Activated CD8-positive, alpha-beta T cell treated with anti-CD3 and anti-CD28 coated beads, Interleukin-2, amount 10 ng/mL, durations not matched to agents 7 days and 5 days (primary cell): ENCODE results near the gene RAB8B. TPM values are rescaled to one million over a fixed set of nuclear protein-coding genes. Genes with fewer than 3 reads are reported as not detected.
"Not testable (repeated sequence)": the region's sequence is repeated elsewhere in the genome, so short reads cannot be mapped to it uniquely, and the experiment has no call there.

Source experiments
- ATAC-seq: fragments of 150-1000 bp; cut with Tn5 transposase; one replicate; pipeline ENCODE4 v1.10.0; 2021; ENCODE audit warnings: moderate library complexity
- CTCF ChIA-PET: fragments of 350-600 bp; sonication (Branson Sonifier 250); formaldehyde crosslinking; loops from one replicate; lab custom pipeline; 2021; ENCODE audit warnings: antibody characterized with exemption; lab: Charles Lee
- POLR2A ChIA-PET: fragments of 350-600 bp; sonication (Branson Sonifier 250); formaldehyde crosslinking; loops from one replicate; lab custom pipeline; 2021; ENCODE audit warnings: antibody characterized with exemption; lab: Charles Lee
- DNase-seq: peaks from one replicate; pipeline ENCODE4 v3.0.0-alpha.2; 2020
- H3K27ac Mint-ChIP-seq: one replicate; pipeline ENCODE4 v1.8.0; 2021; ENCODE audit warnings: mild to moderate bottlenecking, mixed read lengths
- H3K27me3 Mint-ChIP-seq: one replicate; pipeline ENCODE4 v1.8.0; 2021; ENCODE audit warnings: low read depth, mixed read lengths
- H3K36me3 Mint-ChIP-seq: one replicate; pipeline ENCODE4 v1.8.0; 2021; ENCODE audit warnings: low read depth, mixed read lengths
- H3K4me1 Mint-ChIP-seq: one replicate; pipeline ENCODE4 v1.8.0; 2021; ENCODE audit warnings: low read depth, mixed read lengths
- H3K4me3 Mint-ChIP-seq: one replicate; pipeline ENCODE4 v1.8.0; 2021; ENCODE audit warnings: mild to moderate bottlenecking, mixed read lengths
- H3K9me3 Mint-ChIP-seq: one replicate; pipeline ENCODE4 v1.8.0; 2022; ENCODE audit warnings: mixed read lengths; ENCODE audit not compliant: insufficient read depth
- total RNA-seq, 2 experiments: library from RNA; stranded (reverse); gene quantifications; one replicate each; pipeline ENCODE4 v1.2.3, GENCODE V29; 2021

RAB8B gene
- total RNA-seq, 2 experiments from 2014 or later, result 112 to 113 TPM

DNA sequence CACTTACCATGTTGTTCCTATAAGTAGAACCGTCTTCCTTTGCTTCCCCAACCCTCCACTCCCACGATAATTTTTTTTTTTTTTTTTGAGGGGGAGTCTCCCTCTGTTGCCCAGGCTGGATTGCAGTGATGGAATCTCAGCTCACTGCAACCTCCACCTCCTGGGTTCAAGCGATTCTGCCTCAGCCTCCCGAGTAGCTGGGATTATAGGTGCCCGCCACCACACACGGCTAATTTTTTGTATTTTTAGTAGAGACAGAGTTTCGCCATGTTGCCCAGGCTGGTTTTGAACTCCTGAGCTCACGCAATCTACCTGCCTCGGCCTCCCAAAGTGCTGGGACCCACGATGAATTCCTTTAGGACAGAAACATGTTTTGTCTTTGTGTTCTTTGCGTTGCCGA is 19.4 kb downstream of the RAB8B start:
- not testable (repeated sequence) for H3K9me3 Mint-ChIP-seq, ATAC-seq
- CTCF ChIA-PET, result interaction anchor here (1.6 kb wide), 1 partner anchor 11 kb away, joined by 3 read pairs; no protein-coding TSS in a partner anchor

DNA sequence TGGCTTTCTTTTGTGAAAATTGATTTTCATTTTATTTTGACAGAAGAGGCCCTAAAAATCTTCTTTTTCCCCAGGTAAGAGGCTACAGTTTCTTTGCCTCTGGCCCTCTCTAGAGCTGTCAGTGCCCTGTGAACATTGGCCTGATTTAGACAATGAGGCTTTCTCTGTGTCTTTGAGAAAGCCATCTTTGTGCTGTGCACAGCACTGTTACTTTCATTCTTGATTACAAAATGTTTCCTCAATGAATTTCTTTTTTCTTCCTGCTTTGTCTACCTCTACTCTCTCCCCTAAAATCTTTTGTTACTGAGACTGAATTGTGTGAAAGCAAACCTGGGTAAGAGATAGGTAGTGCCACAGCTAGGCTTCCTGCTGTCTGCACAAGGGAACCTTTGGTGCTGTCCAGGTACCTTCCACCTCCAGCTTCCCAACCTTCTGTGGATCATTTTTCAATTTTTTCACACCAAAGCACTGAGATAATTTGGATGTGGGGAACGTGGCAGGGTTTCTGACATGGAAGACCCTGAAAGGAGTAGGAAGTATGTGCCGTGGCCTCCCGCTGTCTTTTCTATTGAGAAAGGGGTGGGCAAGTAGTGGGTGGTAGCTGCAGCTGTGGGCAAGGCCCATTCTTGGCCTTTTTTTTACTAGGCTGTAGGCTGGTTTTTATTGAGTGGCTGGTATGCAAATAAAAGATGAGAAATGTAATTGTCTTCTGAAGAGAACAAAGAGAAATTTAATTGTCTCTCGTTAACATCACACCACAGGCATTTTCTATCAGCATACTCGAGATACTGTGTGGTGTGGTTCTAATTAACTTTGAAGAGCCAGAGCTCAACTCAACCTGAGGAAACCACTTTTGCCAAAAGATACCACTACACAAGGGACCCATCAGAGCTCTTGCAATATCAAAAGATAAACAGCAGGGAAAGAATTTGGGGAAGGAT is 21.0 kb downstream of the RAB8B start:
- Mint-ChIP-seq H3K9me3 (no peaks in the 10 kb centered on the region), H3K36me3 (peaks cover 41% of the 10 kb centered on the region), H3K4me1 (peaks cover 84% of the 10 kb centered on the region), H3K27me3 (no peaks in the 10 kb centered on the region), H3K27ac (peak overlapping the region; percentile 89), H3K4me3 (peak overlapping the region; percentile 71)
- POLR2A ChIA-PET, result interaction anchor here (0.7 to 3.9 kb wide), 6 partner anchors 9 to 53 kb away, joined by 3 to 58 read pairs (median 6); partner anchors contain the start of genes RAB8B and RPS27L
- DNase-seq, result no peak
- ATAC-seq, result peak; percentile 53
- CTCF ChIA-PET, result interaction anchor here (0.8 to 6.5 kb wide), 10 partner anchors 8 to 163 kb away, joined by 3 to 98 read pairs (median 6); partner anchors contain the start of gene RPS27L

More for the DNA sequence above, 19.4 kb downstream of the RAB8B start:
- peaks cover 84% of the 10 kb centered on the region for H3K4me1 Mint-ChIP-seq
- peak overlapping the region; percentile 36 for H3K27ac Mint-ChIP-seq
- POLR2A ChIA-PET, result interaction anchor here (1.4 kb wide), 1 partner anchor 15 kb away, joined by 3 read pairs; no protein-coding TSS in a partner anchor
- DNase-seq, H3K4me3 Mint-ChIP-seq, H3K27me3 Mint-ChIP-seq: not testable (repeated sequence)
- peaks cover 33% of the 10 kb centered on the region for H3K36me3 Mint-ChIP-seq

DNA sequence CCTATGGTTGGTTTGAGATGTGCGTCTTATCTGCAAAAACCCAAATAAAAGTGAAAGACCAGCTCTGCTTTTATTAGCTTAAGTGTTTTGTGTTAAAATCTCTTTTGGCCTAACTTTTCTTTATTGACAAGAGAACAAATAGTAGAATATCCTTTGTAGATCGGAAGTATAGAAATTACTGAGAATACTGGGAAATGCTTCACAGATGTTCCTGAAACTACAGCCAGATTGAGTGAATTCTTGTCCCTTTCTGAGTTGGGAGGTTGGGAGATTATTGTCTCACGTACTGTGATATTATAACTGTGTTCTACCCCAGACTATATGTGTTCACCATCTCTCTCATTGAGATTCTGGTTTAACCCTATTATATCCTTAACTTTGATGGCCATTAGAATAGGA is 21.7 kb downstream of the RAB8B start:
- H3K36me3 Mint-ChIP-seq, result peaks cover 42% of the 10 kb centered on the region

DNA sequence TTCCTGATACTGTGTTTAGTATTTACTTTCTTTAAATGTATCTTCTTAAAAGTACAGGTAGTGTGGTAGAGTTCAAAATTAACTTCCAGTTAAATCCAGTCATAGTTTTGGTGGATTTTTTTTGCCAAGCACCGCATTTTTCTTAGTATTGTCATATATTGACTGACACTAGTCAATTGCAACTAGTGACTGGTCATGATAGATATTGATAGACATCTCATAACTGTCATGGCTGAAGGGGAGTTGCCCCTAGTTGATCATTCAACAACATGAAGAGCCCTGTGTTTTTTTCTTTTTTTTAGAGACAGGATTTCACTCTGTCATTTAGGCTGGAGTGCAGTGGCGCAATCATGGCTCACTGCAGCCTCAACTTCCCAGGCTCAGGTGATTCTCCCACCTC is 22.1 kb downstream of the RAB8B start:
- Mint-ChIP-seq H3K27ac (peak overlapping the region; percentile 89), H3K27me3 (no peaks in the 10 kb centered on the region), H3K9me3 (no peaks in the 10 kb centered on the region), H3K36me3 (peaks cover 42% of the 10 kb centered on the region), H3K4me3 (peak overlapping the region; percentile 71), H3K4me1 (peaks cover 79% of the 10 kb centered on the region)
- no peak for ATAC-seq
- no peak for DNase-seq
- ChIA-PET CTCF (interaction anchor here (1.8 to 6.5 kb wide), 4 partner anchors 9 to 45 kb away, joined by 6 to 98 read pairs (median 7); no protein-coding TSS in a partner anchor), POLR2A (interaction anchor here (1.0 to 3.9 kb wide), 5 partner anchors 11 to 54 kb away, joined by 3 to 58 read pairs (median 6); partner anchors contain the start of genes RAB8B and RPS27L)

More for the DNA sequence above, 21.7 kb downstream of the RAB8B start:
- CTCF ChIA-PET, result interaction anchor here (0.8 to 6.5 kb wide), 9 partner anchors 8 to 164 kb away, joined by 3 to 98 read pairs (median 6); partner anchors contain the start of gene RPS27L
- Mint-ChIP-seq H3K9me3 (no peaks in the 10 kb centered on the region), H3K27me3 (no peaks in the 10 kb centered on the region), H3K4me1 (peaks cover 82% of the 10 kb centered on the region), H3K27ac (peak overlapping the region; percentile 89), H3K4me3 (peak overlapping the region; percentile 71)
- POLR2A ChIA-PET, result interaction anchor here (0.7 to 3.9 kb wide), 6 partner anchors 10 to 54 kb away, joined by 3 to 58 read pairs (median 6); partner anchors contain the start of genes RAB8B and RPS27L
- DNase-seq (no peak), ATAC-seq (no peak)

DNA sequence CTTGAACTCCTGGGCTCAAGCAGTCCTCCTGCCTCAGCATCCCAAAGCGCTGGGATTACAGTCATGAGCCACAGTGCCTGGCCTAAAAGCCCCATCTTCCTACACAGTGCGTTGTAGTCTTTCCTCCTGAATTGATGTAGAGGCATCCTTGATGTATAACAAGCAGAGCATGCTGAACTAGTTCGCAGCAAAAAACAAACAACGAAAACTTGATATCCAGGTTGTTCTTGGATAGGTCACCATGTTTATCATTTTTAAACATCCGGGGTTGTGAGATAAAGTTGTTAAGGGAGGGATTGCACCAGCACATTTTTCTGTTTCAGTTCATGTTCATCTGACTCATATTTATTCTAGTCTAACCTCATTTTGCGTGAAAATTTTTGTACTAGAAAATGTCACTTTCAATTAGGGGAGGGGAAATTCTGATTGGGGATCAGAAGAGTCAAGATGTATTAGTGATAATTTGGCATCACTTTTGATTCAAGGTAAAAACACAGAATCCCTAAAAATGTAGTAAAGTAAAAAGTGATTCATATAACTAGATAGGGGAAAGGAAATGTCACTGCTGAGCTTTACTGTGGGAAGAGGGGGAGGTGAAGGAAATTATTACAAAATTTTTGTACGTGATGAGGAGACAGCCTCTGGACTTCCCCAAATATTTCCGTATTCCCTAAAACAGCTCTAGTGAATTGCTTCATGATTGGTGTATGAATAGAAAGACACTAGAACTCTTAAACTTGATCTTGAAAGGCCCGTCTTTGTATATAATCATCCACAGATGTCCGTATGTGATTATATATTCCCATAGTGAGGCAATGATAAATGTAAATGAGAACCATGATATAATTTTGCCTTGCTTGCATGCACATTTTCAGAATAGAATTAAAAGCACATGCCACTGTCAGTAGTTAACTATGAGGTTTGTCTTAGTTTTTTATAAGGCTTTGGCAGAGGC is 22.9 kb downstream of the RAB8B start:
- Mint-ChIP-seq H3K4me1 (peaks cover 71% of the 10 kb centered on the region), H3K4me3 (peak overlapping the region; percentile 40), H3K27me3 (no peaks in the 10 kb centered on the region), H3K27ac (peak overlapping the region; percentile 75), H3K36me3 (peaks cover 38% of the 10 kb centered on the region), H3K9me3 (no peaks in the 10 kb centered on the region)
- POLR2A ChIA-PET, result interaction anchor here (1.6 to 3.9 kb wide), 2 partner anchors 14 to 20 kb away, joined by 5 to 58 read pairs; no protein-coding TSS in a partner anchor
- DNase-seq, result no peak
- ATAC-seq, result peak; percentile 31
- CTCF ChIA-PET, result interaction anchor here (0.6 to 6.5 kb wide), 5 partner anchors 10 to 164 kb away, joined by 3 to 98 read pairs (median 6); no protein-coding TSS in a partner anchor

DNA sequence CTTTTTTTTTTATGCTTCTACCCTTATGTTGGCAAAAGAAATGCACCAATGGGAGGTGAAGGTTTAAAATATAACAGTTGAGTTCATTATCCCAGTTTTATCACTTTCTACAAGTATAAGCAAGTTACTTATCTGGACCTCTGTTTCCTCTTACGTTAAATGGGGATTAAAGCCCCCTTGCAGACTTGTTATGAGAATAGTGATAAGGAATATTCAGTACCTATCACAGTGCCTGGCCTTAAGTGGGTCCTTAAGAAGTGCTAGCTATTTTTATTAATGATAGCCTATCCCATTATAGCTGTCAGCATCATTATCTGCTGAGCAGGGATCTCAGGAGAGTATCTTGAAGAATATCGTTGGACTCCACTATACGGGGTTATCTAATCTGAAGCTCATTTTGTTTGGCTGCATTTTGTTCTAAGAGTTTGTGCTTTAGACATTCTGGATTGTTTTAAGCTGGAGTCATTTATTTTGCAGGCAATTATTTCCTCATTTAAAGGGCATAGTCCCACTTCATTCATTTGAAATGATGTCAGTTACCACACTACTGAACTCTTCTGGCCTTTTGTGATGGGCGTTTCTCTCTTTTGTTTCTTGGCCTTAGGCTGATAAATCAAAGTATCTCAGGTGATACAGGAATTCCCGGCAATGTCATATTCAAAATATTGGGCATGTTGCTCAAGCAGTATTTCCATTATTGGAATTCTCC is 28.8 kb downstream of the RAB8B start:
- no peak for DNase-seq
- CTCF ChIA-PET, result interaction anchor here (0.7 to 2.0 kb wide), 4 partner anchors 16 to 56 kb away, joined by 3 to 7 read pairs (median 3); no protein-coding TSS in a partner anchor
- Mint-ChIP-seq H3K4me3 (no peak overlapping the region), H3K4me1 (peaks cover 54% of the 10 kb centered on the region), H3K36me3 (peaks cover 45% of the 10 kb centered on the region), H3K9me3 (no peaks in the 10 kb centered on the region), H3K27ac (no peak overlapping the region), H3K27me3 (no peaks in the 10 kb centered on the region)
- ATAC-seq, result no peak
- POLR2A ChIA-PET, result interaction anchor here (0.8 to 1.3 kb wide), 2 partner anchors 25 to 29 kb away, joined by 3 to 4 read pairs; partner anchors contain the start of gene RAB8B

DNA sequence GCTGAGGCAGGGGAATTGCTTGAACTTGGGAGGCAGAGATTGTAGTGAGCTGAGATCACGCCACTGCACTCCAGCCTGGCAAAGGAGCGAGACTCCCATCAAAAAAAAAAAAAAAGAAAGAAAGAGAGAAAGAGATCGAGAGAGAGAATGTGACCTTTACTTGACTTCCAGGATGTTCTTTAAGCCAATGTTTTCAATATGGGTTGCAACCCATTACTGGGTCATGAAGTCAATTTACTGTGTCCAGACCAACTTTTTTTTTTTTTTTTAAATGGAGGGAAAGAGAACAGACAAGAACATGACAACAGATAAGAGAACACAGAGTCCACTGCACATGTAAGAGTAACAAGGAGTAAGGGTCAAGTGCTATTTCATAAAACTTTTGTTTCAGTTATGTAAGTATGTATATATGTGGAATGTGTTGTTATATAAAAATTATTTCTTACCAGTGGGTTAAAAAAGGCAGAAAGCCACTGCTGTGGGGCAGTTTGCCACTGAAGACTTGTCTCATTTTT is 29.8 kb downstream of the RAB8B start:
- Mint-ChIP-seq H3K27ac (no peak overlapping the region), H3K27me3 (no peaks in the 10 kb centered on the region), H3K4me3 (no peak overlapping the region), H3K4me1 (peaks cover 45% of the 10 kb centered on the region), H3K9me3 (no peaks in the 10 kb centered on the region), H3K36me3 (peaks cover 47% of the 10 kb centered on the region)
- DNase-seq (no peak), ATAC-seq (no peak)
- ChIA-PET POLR2A (interaction anchor here (1.3 kb wide), 1 partner anchor 26 kb away, joined by 4 read pairs; no protein-coding TSS in a partner anchor), CTCF (no interaction called here)

DNA sequence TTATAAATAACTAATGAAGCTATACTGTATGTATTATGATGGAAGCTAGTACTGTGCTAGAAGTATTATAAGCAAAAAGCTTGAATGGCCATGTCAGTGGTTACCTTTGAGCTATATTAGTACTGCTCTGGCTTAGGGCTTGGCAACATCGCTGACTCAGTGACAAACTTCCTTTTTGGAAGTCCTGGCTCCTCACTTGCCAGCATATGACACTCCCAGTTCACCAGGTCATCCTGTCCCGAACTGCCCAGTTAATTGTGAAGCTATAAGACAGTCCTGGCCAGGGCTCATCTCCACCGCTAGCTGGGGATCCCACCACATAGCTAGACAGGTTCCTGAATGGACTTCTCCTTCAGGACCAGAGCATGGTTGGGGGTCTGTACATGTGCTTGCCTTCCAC is 31.9 kb downstream of the RAB8B start:
- ChIA-PET POLR2A (interaction anchor here (0.6 to 0.9 kb wide), 4 partner anchors 10 to 276 kb away, joined by 3 to 5 read pairs (median 4); no protein-coding TSS in a partner anchor), CTCF (interaction anchor here (0.6 to 1.2 kb wide), 4 partner anchors 10 to 55 kb away, joined by 3 to 4 read pairs (median 3); no protein-coding TSS in a partner anchor)
- H3K9me3 Mint-ChIP-seq, result no peaks in the 10 kb centered on the region
- ATAC-seq (no peak), DNase-seq (no peak)
- H3K27ac Mint-ChIP-seq, result no peak overlapping the region
- no peak overlapping the region for H3K4me3 Mint-ChIP-seq
- H3K36me3 Mint-ChIP-seq, result peaks cover 57% of the 10 kb centered on the region
- H3K4me1 Mint-ChIP-seq, result peaks cover 48% of the 10 kb centered on the region
- no peaks in the 10 kb centered on the region for H3K27me3 Mint-ChIP-seq

DNA sequence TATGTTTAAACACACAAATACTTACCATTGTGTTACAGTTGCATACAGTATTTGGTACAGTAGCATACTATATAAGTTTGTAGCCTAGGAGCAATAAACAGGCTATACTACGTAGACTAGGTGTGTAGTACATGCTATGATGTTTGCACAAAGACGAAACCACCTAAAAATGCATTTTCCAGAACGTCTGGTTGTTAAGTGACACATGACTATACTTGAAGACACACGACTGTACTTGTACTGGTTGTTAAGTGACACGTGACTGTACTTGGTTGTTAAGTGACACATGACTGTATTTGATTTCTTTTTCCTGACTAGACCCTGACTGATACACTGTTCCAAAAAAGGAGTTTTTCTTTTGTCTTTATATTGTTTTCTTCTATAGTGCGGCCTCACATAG is 34.1 kb downstream of the RAB8B start:
- H3K36me3 Mint-ChIP-seq, result peaks cover 56% of the 10 kb centered on the region
- CTCF ChIA-PET, result no interaction called here
- no peak overlapping the region for H3K4me3 Mint-ChIP-seq
- POLR2A ChIA-PET, result no interaction called here
- no peak overlapping the region for H3K27ac Mint-ChIP-seq
- H3K9me3 Mint-ChIP-seq, result no peaks in the 10 kb centered on the region
- no peaks in the 10 kb centered on the region for H3K27me3 Mint-ChIP-seq
- peaks cover 63% of the 10 kb centered on the region for H3K4me1 Mint-ChIP-seq
- DNase-seq (no peak), ATAC-seq (no peak)

DNA sequence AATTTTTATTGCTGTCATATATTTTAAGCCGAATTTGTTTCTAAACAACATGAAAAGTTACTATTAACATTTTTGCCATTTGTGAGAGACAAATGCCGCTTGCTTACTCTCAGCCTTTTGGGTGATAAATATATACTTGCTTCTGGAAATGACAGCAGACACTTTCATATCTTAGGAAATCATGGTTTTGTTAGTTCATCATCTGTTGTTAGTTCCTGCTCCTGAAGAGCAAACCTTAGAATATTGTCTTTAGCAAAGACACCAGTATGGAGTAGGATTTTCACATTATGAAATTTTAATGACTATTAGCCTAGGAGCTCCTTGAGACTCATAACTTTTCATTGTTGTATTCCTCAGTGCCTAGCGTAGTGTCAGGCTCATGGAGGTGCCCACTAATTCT is 36.0 kb downstream of the RAB8B start:
- no peaks in the 10 kb centered on the region for H3K9me3 Mint-ChIP-seq
- no peaks in the 10 kb centered on the region for H3K27me3 Mint-ChIP-seq
- no peak overlapping the region for H3K4me3 Mint-ChIP-seq
- H3K36me3 Mint-ChIP-seq, result peaks cover 51% of the 10 kb centered on the region
- peaks cover 58% of the 10 kb centered on the region for H3K4me1 Mint-ChIP-seq
- DNase-seq, result no peak
- POLR2A ChIA-PET, result interaction anchor here (0.7 kb wide), 1 partner anchor 29 kb away, joined by 4 read pairs; no protein-coding TSS in a partner anchor
- CTCF ChIA-PET, result interaction anchor here (1.6 to 2.9 kb wide), 3 partner anchors 15 to 33 kb away, joined by 3 to 12 read pairs (median 3); no protein-coding TSS in a partner anchor
- ATAC-seq, result no peak
- H3K27ac Mint-ChIP-seq, result no peak overlapping the region
